GM21737 (cell line): ENCODE measurements around the gene USP34.
"Not testable (repeated sequence)": the region's sequence is repeated elsewhere in the genome, so short reads cannot be mapped to it uniquely, and the experiment has no call there.

Experiments
- ATAC-seq: cut with Tn5 transposase; IDR thresholded peaks from one replicate; pipeline ENCODE4 v1.9.1; 2021; ENCODE audit warnings: mild to moderate bottlenecking, moderate library complexity; ENCODE audit not compliant: unreplicated experiment

Gene USP34

DNA sequence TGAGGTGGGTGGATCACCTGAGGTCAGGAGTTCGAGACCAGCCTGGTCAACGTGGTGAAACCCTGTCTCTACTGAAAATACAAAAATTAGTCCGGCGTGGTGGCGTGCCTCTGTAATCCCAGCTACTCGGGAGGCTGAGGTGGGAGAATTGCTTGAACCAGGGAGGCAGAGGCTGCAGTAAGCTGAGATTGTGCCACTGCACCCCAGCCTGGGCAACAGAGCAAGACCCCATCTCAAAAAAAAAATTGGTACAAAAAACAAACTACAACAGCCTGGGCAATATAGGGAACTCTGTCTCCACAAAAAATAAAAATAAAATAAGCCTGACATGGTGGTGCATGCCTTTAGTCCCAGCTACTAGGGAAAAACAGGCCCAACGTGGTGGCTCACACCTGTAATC, 305.8 kb downstream of the USP34 start:
- ATAC-seq: not testable (repeated sequence)

DNA sequence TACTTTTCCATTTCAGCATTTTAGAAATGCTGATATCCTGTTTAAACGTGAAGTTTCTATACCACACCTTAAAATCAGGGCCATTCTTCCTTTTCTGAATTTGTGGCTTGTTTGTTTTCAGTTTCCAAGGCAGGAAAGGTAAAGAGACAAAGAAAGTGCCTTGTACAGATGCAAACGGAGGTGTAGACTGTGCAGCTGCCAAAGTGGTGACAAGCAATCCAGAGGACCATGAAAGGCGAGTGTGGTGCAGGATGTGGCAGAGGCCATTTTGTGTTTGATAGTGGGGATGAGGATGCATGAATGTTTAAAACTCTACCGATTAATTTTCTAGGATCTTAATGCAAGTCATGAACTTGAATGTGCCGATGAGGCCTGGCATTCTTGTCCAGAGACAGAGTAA, 308.2 kb downstream of the USP34 start:
- ATAC-seq: no peak

DNA sequence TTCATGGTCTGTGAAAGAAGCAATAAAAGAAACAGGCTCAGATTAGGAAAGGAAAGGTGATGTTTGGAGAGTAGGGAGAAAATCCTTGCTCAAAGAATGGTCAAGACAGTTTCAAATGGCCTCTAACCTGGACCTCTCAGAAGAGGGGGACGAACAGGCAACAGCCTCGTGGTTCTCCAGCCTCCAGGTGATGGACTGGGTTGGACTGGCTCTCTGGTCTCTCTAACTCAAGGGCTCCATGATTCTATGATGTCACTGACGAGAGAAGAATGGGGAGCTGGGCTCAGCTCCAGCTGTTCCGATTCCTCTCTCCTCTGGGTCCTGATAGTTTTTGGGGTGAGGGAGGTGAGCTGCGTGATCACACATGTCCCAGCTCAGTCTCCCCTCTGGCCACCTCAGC, 309.0 kb downstream of the USP34 start, which contains the start of gene C2orf74:
TSS of gene C2orf74 (plus strand) at position 301 of the 400 bp plus-strand sequence. CDS start 327 bp downstream, outside the sequence.
- no peak for ATAC-seq

DNA sequence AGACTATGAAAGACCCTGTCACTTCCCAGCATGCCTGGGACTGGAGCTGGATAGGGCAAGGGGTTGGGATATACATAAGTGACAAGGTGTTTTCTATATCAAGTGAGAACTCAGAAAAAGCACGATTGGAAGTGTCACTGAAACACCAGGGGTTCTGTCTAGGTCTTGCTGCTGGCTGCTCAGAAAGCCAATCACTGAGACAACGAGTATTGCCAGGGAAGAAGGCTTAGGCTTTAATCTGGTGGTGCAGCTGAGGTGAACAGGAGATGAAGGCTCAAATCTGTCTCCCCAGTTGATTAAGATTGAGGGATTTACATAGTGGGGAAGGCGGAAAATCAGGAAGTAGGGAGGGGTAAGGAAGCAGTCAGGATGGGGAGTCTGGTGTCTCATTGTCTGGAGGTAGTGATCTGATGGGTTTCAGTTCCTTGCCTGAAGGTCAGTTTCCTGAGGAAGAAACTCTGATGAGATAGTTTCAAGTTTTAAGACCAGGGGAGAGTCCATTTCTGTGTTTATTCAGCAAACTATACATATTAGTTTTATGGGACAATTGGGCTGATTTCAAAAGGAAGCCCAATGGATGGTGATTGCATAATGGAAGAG, 312.4 kb downstream of the USP34 start:
- ATAC-seq: no peak

DNA sequence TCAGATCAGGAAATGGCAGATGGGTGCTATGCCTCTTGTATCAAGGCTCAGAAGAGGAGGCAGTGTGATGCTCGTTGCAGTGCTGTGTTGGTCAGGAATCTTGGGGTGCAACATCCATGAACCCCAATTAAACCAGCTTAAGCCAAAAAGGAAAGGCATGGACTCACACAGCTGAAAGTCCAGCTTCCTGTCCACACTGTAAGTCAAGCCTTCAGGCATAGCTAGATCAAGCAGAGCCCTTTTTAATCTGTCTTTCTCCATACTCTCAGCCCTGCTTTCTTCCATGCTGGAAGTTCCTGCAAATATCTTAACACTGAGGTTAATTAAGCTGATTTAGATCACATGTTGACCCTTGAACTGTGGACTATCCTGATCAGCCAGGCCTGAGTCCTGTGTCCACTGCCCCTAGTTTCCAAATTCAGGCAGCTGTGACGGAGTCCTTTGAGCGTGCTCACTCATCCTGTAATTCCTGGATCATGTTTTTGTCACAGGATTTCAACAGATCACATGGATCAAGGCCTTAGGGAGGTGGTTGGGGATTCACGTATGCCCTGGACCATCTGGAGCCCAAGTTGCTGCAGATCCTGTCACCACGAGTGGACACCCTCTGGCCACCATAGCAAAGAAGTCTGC, 313.4 kb downstream of the USP34 start:
- ATAC-seq: no peak

DNA sequence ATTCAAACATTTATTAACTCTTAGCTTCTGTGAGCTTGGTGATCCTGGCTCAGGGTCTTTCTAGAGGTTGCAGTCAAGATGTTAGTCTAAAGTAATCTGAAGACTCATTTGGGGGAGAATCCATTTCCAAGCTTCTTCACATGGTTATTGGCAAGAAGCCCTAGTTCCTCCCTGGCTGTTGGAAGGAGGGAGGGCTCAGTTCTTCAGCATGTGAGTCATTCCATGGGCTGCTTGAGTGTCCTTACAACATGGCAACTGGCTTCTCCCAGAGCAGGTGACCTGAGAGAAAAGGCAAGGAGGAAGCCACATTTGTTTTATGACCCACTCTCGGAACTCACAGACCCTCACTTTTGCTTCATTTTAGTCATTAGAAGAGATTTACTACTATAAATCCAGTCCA, 319.5 kb downstream of the USP34 start:
- ATAC-seq: no peak

DNA sequence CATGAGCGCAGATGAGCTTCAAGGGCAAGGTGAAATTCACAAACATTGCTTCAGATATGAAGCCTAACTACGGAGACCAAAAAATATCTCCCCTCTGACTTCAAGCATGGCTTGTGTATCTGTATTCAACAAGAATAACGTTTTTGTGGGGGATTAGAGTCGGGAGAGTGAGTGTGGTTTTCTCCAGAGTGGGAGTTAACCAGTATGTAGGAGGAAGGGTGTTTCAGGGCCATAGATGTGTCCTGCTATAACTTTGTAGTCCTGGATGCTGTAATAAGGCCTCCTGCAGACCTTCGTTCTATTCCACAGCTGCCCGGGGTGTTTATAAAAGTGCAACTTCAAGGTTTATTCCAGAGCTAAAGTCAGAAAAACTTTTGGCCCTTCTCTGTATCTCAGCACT, 321.8 kb downstream of the USP34 start:
- ATAC-seq: no peak

DNA sequence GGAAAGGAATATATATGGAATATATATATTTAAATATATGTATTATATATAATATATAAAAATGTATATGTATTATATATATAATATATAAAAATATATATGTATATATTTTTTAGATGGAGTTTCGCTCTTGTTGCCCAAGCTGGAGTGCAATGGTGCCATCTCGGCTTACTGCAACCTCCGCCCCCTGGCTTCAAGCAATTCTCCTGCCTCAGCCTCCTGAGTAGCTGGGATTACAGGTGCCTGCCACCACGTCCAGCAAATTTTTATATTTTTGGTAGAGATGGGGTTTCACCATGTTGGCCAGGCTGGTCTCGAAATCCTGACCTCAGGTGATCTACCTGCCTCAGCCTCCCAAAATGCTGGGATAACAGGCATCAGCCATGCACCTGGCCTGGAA, 322.8 kb downstream of the USP34 start:
- not testable (repeated sequence) for ATAC-seq

DNA sequence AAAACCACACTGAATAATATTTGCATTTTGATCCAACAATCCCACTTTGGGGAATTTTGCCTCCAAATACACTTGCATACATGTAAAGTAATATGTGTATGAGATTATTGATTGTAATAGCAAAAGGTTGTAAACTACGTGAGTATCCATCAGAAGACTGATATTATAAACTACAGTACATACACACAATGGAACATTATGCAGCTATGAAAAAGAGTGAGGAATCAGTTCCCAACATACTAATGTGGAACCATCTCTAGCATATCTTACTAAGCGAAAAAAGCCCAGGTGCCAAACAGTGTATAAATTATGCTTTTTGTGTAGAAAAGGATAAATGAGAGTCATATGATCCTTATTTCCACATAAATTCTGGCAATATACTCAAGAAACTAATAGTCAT, 324.9 kb downstream of the USP34 start:
- no peak for ATAC-seq

DNA sequence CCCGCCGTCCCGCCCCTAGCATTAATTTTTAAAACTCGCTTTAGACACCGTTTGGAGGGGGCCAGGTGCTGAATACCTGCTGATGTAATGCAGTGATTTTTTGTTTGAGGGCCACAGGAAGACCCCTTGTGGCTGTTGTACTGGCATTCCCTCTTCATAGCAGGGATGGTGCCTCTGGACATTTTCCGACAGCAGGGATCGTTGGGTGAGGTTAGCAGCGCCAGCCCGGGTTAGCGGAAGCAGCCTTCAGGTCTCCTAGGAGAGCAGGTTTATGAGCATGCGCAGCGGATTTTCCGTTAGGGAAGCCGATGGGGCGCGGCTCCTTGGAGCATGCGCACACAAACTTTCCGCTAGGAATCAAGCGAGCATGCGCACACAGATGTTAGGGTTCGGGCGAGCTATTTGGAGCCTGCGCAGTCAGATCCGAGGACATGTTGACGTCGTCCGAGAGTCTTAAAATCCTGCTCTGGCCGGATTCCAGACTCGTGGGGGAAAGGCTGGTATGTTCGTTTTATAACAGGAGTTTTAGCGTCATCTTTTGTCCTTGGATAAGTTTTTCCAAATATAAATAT, 326.1 kb downstream of the USP34 start:
- peak; percentile 89 for ATAC-seq

DNA sequence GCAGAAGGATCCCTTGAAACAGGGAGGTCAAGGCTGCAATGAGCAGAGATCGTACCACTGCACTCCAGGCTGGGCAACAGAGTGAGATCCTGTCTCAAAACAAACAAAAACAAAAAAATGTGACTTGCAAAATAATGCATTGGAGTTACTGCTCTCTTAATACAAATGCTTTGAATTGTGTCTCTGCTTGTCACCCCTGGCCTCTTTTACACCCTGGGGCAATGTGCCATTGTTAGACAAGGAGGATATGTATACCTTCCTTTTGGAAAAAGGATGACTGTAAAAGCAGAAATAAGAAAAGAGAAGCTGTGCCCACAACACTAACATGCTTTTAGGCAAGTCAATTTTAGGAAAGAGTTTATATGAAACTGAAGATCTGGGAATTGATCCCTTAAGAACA, 329.7 kb downstream of the USP34 start:
- no peak for ATAC-seq

DNA sequence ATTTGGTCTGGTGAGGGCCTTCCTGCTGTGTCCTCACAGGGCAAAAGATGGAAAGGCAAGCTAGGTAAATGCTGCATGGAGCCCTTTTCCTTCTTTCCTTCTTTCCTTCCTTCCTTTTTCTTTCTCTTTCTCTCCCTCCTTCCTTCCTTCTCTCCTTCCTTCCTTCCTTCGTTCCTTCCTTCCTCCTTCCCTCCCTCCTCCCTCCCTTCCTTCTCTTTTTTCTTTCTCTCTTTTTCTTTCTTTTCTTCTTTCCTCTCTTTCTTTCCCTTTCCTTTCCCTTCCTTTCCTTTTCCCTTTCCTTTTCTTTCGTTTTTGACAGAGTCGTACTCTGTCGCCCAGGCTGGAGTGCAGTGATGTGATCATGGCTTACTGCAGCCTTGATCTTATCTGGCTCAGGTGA, 332.0 kb downstream of the USP34 start:
- no peak for ATAC-seq
